Measurements from ENCODE around the gene FAM168B.

DNA sequence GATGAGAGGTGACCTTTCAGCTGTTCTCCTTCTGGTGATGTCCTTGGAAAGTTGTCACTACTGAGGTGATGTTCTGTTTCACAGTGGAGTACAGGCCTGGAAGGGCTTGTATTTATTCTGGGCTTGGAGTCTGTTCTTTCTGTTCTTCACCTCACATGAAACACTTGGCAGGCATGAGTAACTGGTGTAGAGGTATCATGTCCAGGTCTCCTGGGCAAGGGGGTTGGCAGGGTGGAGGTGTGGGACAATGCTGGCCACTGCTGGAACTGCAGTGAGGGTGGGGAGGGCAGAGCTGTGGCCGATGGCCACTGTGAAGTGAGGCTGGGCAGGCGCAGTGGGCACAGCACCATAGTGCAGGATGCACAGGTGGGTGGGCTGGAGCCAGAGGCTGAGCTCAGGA lies 47.3 kb upstream of the FAM168B start:
- TF ChIP-seq, protein P1, sequence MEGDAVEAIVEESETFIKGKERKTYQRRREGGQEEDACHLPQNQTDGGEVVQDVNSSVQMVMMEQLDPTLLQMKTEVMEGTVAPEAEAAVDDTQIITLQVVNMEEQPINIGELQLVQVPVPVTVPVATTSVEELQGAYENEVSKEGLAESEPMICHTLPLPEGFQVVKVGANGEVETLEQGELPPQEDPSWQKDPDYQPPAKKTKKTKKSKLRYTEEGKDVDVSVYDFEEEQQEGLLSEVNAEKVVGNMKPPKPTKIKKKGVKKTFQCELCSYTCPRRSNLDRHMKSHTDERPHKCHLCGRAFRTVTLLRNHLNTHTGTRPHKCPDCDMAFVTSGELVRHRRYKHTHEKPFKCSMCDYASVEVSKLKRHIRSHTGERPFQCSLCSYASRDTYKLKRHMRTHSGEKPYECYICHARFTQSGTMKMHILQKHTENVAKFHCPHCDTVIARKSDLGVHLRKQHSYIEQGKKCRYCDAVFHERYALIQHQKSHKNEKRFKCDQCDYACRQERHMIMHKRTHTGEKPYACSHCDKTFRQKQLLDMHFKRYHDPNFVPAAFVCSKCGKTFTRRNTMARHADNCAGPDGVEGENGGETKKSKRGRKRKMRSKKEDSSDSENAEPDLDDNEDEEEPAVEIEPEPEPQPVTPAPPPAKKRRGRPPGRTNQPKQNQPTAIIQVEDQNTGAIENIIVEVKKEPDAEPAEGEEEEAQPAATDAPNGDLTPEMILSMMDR (IDR thresholded peaks at IDR 0.05) = no peak
- TF ChIP-seq POLR2A (IDR thresholded peaks at IDR 0.05) = no peak
